Liver (tissue), 9 donors: ENCODE results near the gene SLC6A16. TPM values are rescaled to one million over a fixed set of nuclear protein-coding genes. Genes with fewer than 3 reads are reported as not detected.
A peak's percentile ranks its signal among the peaks of the same experiment; 100 is the strongest.

Source experiments
- DNase-seq: peaks from one replicate; pipeline ENCODE4 v3.0.0-alpha.2; 2017; ENCODE audit warnings: low spot score
- H3K27ac ChIP-seq, 2 donors: one replicate each; pipeline ENCODE4 v1.7.0; 2013; ENCODE audit warnings: inconsistent platforms in 2 of 2, low read length in 2 of 2, control low read depth in 1 of 2, low read depth in 1 of 2, mild to moderate bottlenecking in 1 of 2
- H3K27me3 ChIP-seq, 4 donors: one replicate each; pipeline versions ENCODE4 v1.6.1 to v1.7.0; 2013; ENCODE audit warnings: low read length in 3 of 4, inconsistent platforms in 1 of 4, mild to moderate bottlenecking in 1 of 4, moderate library complexity in 1 of 4; ENCODE audit not compliant: control insufficient read depth in 4 of 4, insufficient read depth in 4 of 4
- H3K36me3 ChIP-seq, 4 donors: one replicate each; pipeline versions ENCODE4 v1.6.1 to v1.7.0; 2013; ENCODE audit warnings: low read length in 3 of 4, mild to moderate bottlenecking in 3 of 4, low read depth in 1 of 4, moderate library complexity in 1 of 4; ENCODE audit not compliant: control insufficient read depth in 4 of 4, insufficient read depth in 3 of 4
- H3K4me1 ChIP-seq, 4 donors: one replicate each; pipeline versions ENCODE4 v1.6.1 to v1.7.0; 2013; ENCODE audit warnings: low read length in 3 of 4, mild to moderate bottlenecking in 3 of 4, moderate library complexity in 1 of 4; ENCODE audit not compliant: control insufficient read depth in 4 of 4, insufficient read depth in 4 of 4
- H3K4me3 ChIP-seq, 3 donors: one replicate each; pipeline versions ENCODE4 v1.6.1 to v1.7.0; 2013; ENCODE audit warnings: low read length in 3 of 3, control low read depth in 1 of 3, low read depth in 1 of 3, mild to moderate bottlenecking in 1 of 3
- H3K9ac ChIP-seq, 2 donors: one replicate each; pipeline ENCODE4 v1.7.0; 2013; ENCODE audit warnings: low read length in 2 of 2, mild to moderate bottlenecking in 2 of 2, moderate library complexity in 2 of 2, control low read depth in 1 of 2, low read depth in 1 of 2
- H3K9me3 ChIP-seq, 4 donors: one replicate each; pipeline versions ENCODE4 v1.6.1 to v1.7.0; 2013; ENCODE audit warnings: low read length in 3 of 4; ENCODE audit not compliant: control insufficient read depth in 4 of 4
- ATF3 ChIP-seq: IDR thresholded peaks from 2 replicates; pipeline ENCODE4 v1.6.1; 2016; ENCODE audit warnings: antibody characterized with exemption
- CTCF ChIP-seq: fragments of 150-350 bp; IDR thresholded peaks from 2 replicates; pipeline ENCODE4 v1.5.1; 2017; ENCODE audit warnings: improper control_type of control experiment, low read depth, low read length; ENCODE audit not compliant: missing input control
- EGR1 ChIP-seq, 2 donors: IDR thresholded peaks; 2 replicates each; pipeline ENCODE4 v1.6.1; 2016 to 2018; ENCODE audit warnings: antibody characterized with exemption in 2 of 2, low read depth in 2 of 2
- FOXA1 ChIP-seq: IDR thresholded peaks from 2 replicates; pipeline ENCODE4 v1.6.1; 2016; ENCODE audit warnings: antibody characterized with exemption
- FOXA2 ChIP-seq: IDR thresholded peaks from 2 replicates; pipeline ENCODE4 v1.6.1; 2016; ENCODE audit warnings: antibody characterized with exemption
- GABPA ChIP-seq, 2 donors: IDR thresholded peaks in 1 of 2; conservative IDR thresholded peaks in 1 of 2; 2 replicates each; pipeline ENCODE4 v1.6.1; 2016; ENCODE audit warnings: antibody characterized with exemption in 2 of 2, mild to moderate bottlenecking in 1 of 2, moderate library complexity in 1 of 2
- HNF4A ChIP-seq, 2 donors: conservative IDR thresholded peaks; 2 replicates each; pipeline ENCODE4 v1.6.1; 2016; ENCODE audit warnings: antibody characterized with exemption in 2 of 2, mild to moderate bottlenecking in 2 of 2
- JUND ChIP-seq, 2 donors: IDR thresholded peaks; 2 replicates each; pipeline ENCODE4 v1.6.1; 2016; ENCODE audit warnings: antibody characterized with exemption in 2 of 2
- MAX ChIP-seq: IDR thresholded peaks from 2 replicates; pipeline ENCODE4 v1.6.1; 2016; ENCODE audit warnings: antibody characterized with exemption
- NR2F2 ChIP-seq: IDR thresholded peaks from 2 replicates; pipeline ENCODE4 v1.6.1; 2016; ENCODE audit warnings: antibody characterized with exemption
- RAD21 ChIP-seq, 2 donors: IDR thresholded peaks; 2 replicates each; pipeline ENCODE4 v1.6.1; 2016; ENCODE audit warnings: antibody characterized with exemption in 2 of 2, mild to moderate bottlenecking in 2 of 2
- RXRA ChIP-seq, 2 donors: IDR thresholded peaks; 2 replicates each; pipeline ENCODE4 v1.6.1; 2017 to 2018; ENCODE audit warnings: antibody characterized with exemption in 2 of 2, mild to moderate bottlenecking in 1 of 2
- TAF1 ChIP-seq: conservative IDR thresholded peaks from 2 replicates; pipeline ENCODE4 v1.6.1; 2016; ENCODE audit warnings: antibody characterized with exemption, mild to moderate bottlenecking
- YY1 ChIP-seq: IDR thresholded peaks from 2 replicates; pipeline ENCODE4 v1.6.1; 2016; ENCODE audit warnings: antibody characterized with exemption, mild to moderate bottlenecking
- ZBTB33 ChIP-seq: IDR thresholded peaks from 2 replicates; pipeline ENCODE4 v1.6.1; 2016; ENCODE audit warnings: antibody characterized with exemption
- WGBS: extraction: QIAGEN DNeasy Blood & Tissue Kit; methylation state at CpG from one replicate; pipeline ENCODE4 v1.1.7; 2013; 5-methylcytosine and 5-hydroxymethylcytosine counted together
- polyA plus RNA-seq, 2 donors: library from polyadenylated mRNA; stranded (reverse) in 1 of 2; unstranded in 1 of 2; fragments of 200-250 nt in 1 of 2; fragments of >200 nt in 1 of 2; fragmentation: Nextera tagmentation in 1 of 2; extraction: Ambion mirVana in 1 of 2; gene quantifications; one replicate each; pipeline versions ENCODE4 v1.2.1 to v1.2.3, GENCODE V29; 2013 to 2015
- total RNA-seq, 2 donors: library from RNA; depleted of rRNA; stranded (reverse); fragments of >200 nt; gene quantifications; one replicate each; pipeline ENCODE4 v1.2.3, GENCODE V29; 2014
- donor health status: healthy.
- donor health status: healthy.
- donor health status: healthy.
- donor health status: healthy.
- donor health status: healthy.

Gene SLC6A16
- total and polyA plus RNA-seq, 4 donors: 0.19 to 2.7 (median 1.5) TPM

GRCh38 chr19:49335071-49335783 lies 10.2 kb upstream of the SLC6A16 start, which contains the start of gene CD37:
CD37 (plus strand) TSS chr19:49335406; CDS start chr19:49335541, 135 bp downstream.
- no peaks in the 10 kb centered on the region for H3K36me3 ChIP-seq
- H3K9ac ChIP-seq: no peak within 1 kb of the TSS
- peaks cover 2 to 23% (median 9%) of the 10 kb centered on the region in 4 donors for H3K4me1 ChIP-seq
- TF ChIP-seq HNF4A (conservative IDR thresholded peaks at IDR 0.05) (no peak), JUND (IDR thresholded peaks at IDR 0.05) (no peak), GABPA (IDR thresholded peaks at IDR 0.05 in 1 of 2, conservative IDR thresholded peaks at IDR 0.05 in 1 of 2) (no peak), CTCF (no peak), RAD21 (IDR thresholded peaks at IDR 0.05) (no peak), ZBTB33 (no peak), ATF3 (no peak), EGR1 (IDR thresholded peaks at IDR 0.05; ENCODE audit: low read depth in 2 of 2) (no peak), FOXA1 (no peak), TAF1 (no peak), YY1 (no peak)
- DNase-seq: no peak
- H3K27ac ChIP-seq: peak within 1 kb of the TSS; percentile 27 to 33
- 75% methylated on average over 13 of the region's 13 CpGs for WGBS
- H3K27me3 ChIP-seq: no peaks in the 10 kb centered on the region
- no peaks in the 10 kb centered on the region for H3K9me3 ChIP-seq
- H3K4me3 ChIP-seq: peak within 1 kb of the TSS in 1 of 3 donors; percentile 8

- no peak for DNase-seq
- TF ChIP-seq FOXA2 (no peak), TAF1 (no peak), RAD21 (IDR thresholded peaks at IDR 0.05) (no peak), ZBTB33 (no peak), EGR1 (IDR thresholded peaks at IDR 0.05; ENCODE audit: low read depth in 2 of 2) (no peak), CTCF (no peak), MAX (no peak), NR2F2 (no peak), JUND (IDR thresholded peaks at IDR 0.05) (no peak), YY1 (no peak), RXRA (IDR thresholded peaks at IDR 0.05) (no peak)
Observed at GRCh38 chr19:49333811-49334288, 8.9 kb upstream of the SLC6A16 start.

More at GRCh38 chr19:49333811-49334288, 8.9 kb upstream of the SLC6A16 start:
- Histone ChIP-seq H3K9me3 (no peaks in the 10 kb centered on the region), H3K4me3 (no peak overlapping the region), H3K27ac (peak overlapping the region in 1 of 2 donors; percentile 36), H3K27me3 (no peaks in the 10 kb centered on the region), H3K4me1 (peaks cover 0 to 15% (median 5%) of the 10 kb centered on the region in 4 donors), H3K9ac (no peak overlapping the region), H3K36me3 (no peaks in the 10 kb centered on the region)
- 56% methylated on average over 8 of the region's 8 CpGs for WGBS
